Activated naive CD4-positive, alpha-beta T cell treated with anti-CD3 and anti-CD28 coated beads for 36 hours (primary cell): ENCODE data around the gene C1orf105. TPM values are rescaled to one million over a fixed set of nuclear protein-coding genes. Genes with fewer than 3 reads are reported as not detected.
A peak's percentile ranks its signal among the peaks of the same experiment; 100 is the strongest.

Source experiments
- CTCF ChIA-PET: fragments of 350-600 bp; sonication (Branson Sonifier 250); formaldehyde crosslinking; loops from one replicate; lab custom pipeline; 2021; ENCODE audit warnings: antibody characterized with exemption; lab: Charles Lee
- DNase-seq: peaks from one replicate; pipeline ENCODE4 v3.0.0-alpha.2; 2020
- H3K27ac Mint-ChIP-seq: one replicate; pipeline ENCODE4 v1.8.0; 2021; ENCODE audit warnings: mild to moderate bottlenecking, mixed read lengths
- H3K27me3 Mint-ChIP-seq: one replicate; pipeline ENCODE4 v1.8.0; 2021; ENCODE audit warnings: low read depth, mixed read lengths
- H3K36me3 Mint-ChIP-seq: one replicate; pipeline ENCODE4 v1.8.0; 2021; ENCODE audit warnings: low read depth, mixed read lengths
- H3K4me1 Mint-ChIP-seq: one replicate; pipeline ENCODE4 v1.8.0; 2021; ENCODE audit warnings: low read depth, mixed read lengths
- H3K4me3 Mint-ChIP-seq: one replicate; pipeline ENCODE4 v1.8.0; 2021; ENCODE audit warnings: mild to moderate bottlenecking, moderate library complexity, mixed read lengths
- H3K9me3 Mint-ChIP-seq: one replicate; pipeline ENCODE4 v1.8.0; 2021; ENCODE audit warnings: mixed read lengths
- intact Hi-C: fragments of 100-400 bp; cut with micrococcal nuclease; formaldehyde crosslinking; loops from one replicate; pipeline ENCODE4 v1.15.1; 2023
- total RNA-seq, 2 experiments: library from RNA; stranded (reverse); gene quantifications; one replicate each; pipeline ENCODE4 v1.2.3, GENCODE V29; 2021

The C1orf105 gene
- total RNA-seq, 2 experiments from 2014 or later: not detected

- Mint-ChIP-seq H3K27ac (no peak overlapping the region), H3K9me3 (no peaks in the 10 kb centered on the region), H3K36me3 (no peaks in the 10 kb centered on the region), H3K4me3 (no peak overlapping the region), H3K27me3 (no peaks in the 10 kb centered on the region), H3K4me1 (peaks cover 83% of the 10 kb centered on the region)
- CTCF ChIA-PET: interaction anchor here (0.8 to 5.4 kb wide), 8 partner anchors 14 to 395 kb away, joined by 3 to 43 read pairs (median 6); partner anchors contain the start of gene C1orf105
- intact Hi-C loops: loop anchor here (5.0 to 10.0 kb wide), 3 partner anchors 45 to 743 kb away; partner anchors contain the start of genes MYOC, PIGC and VAMP4
- DNase-seq: no peak
Measured at GRCh38 chr1:172397633-172398032, 22.9 kb upstream of the C1orf105 start.

- Mint-ChIP-seq H3K9me3 (no peaks in the 10 kb centered on the region), H3K36me3 (no peaks in the 10 kb centered on the region), H3K27ac (no peak overlapping the region), H3K27me3 (no peaks in the 10 kb centered on the region), H3K4me3 (no peak overlapping the region), H3K4me1 (peaks cover 77% of the 10 kb centered on the region)
- CTCF ChIA-PET: interaction anchor here (1.2 to 5.4 kb wide), 10 partner anchors 13 to 598 kb away, joined by 3 to 43 read pairs (median 6); partner anchors contain the start of gene C1orf105
- no peak for DNase-seq
- intact Hi-C loops: loop anchor here (5.0 to 10.0 kb wide), 3 partner anchors 44 to 743 kb away; partner anchors contain the start of genes MYOC, PIGC and VAMP4
Measured at GRCh38 chr1:172398193-172398592, 22.3 kb upstream of the C1orf105 start.

GRCh38 chr1:172398970-172399755 lies 21.3 kb upstream of the C1orf105 start:
- H3K4me3 Mint-ChIP-seq: peak overlapping the region; percentile 19

GRCh38 chr1:172399756-172400721 lies 20.4 kb upstream of the C1orf105 start:
- Mint-ChIP-seq H3K4me1 (peaks cover 59% of the 10 kb centered on the region), H3K36me3 (no peaks in the 10 kb centered on the region), H3K9me3 (no peaks in the 10 kb centered on the region), H3K27ac (no peak overlapping the region), H3K27me3 (no peaks in the 10 kb centered on the region), H3K4me3 (no peak overlapping the region)
- intact Hi-C loops: loop anchor here (1.0 to 10.0 kb wide), 9 partner anchors 29 to 745 kb away; partner anchors contain the start of genes MYOC, PIGC and VAMP4
- no peak for DNase-seq
- CTCF ChIA-PET: interaction anchor here (0.6 to 5.4 kb wide), 31 partner anchors 8 to 399 kb away, joined by 3 to 43 read pairs (median 5); no protein-coding TSS in a partner anchor

More at GRCh38 chr1:172398970-172399755, 21.3 kb upstream of the C1orf105 start:
- H3K27ac Mint-ChIP-seq: peak overlapping the region; percentile 54
- peaks cover 68% of the 10 kb centered on the region for H3K4me1 Mint-ChIP-seq
- no peaks in the 10 kb centered on the region for H3K36me3 Mint-ChIP-seq
- no peaks in the 10 kb centered on the region for H3K9me3 Mint-ChIP-seq
- no peaks in the 10 kb centered on the region for H3K27me3 Mint-ChIP-seq
- CTCF ChIA-PET: interaction anchor here (0.6 to 5.4 kb wide), 30 partner anchors 9 to 599 kb away, joined by 3 to 43 read pairs (median 4); partner anchors contain the start of gene C1orf105
- DNase-seq: peak; percentile 37
- intact Hi-C loops: loop anchor here (1.0 to 10.0 kb wide), 9 partner anchors 30 to 744 kb away; partner anchors contain the start of genes MYOC, PIGC and VAMP4

GRCh38 chr1:172400722-172401105 lies 19.8 kb upstream of the C1orf105 start:
- intact Hi-C loops: no loop called here
- H3K9me3 Mint-ChIP-seq: no peaks in the 10 kb centered on the region
- H3K36me3 Mint-ChIP-seq: no peaks in the 10 kb centered on the region
- DNase-seq: no peak
- H3K27ac Mint-ChIP-seq: no peak overlapping the region
- CTCF ChIA-PET: interaction anchor here (0.9 to 5.4 kb wide), 9 partner anchors 11 to 309 kb away, joined by 3 to 43 read pairs (median 5); no protein-coding TSS in a partner anchor
- peaks cover 55% of the 10 kb centered on the region for H3K4me1 Mint-ChIP-seq
- H3K27me3 Mint-ChIP-seq: no peaks in the 10 kb centered on the region
- H3K4me3 Mint-ChIP-seq: no peak overlapping the region

GRCh38 chr1:172401477-172401876 lies 19.0 kb upstream of the C1orf105 start:
- intact Hi-C loops: no loop called here
- no peaks in the 10 kb centered on the region for H3K36me3 Mint-ChIP-seq
- DNase-seq: no peak
- H3K4me1 Mint-ChIP-seq: peaks cover 52% of the 10 kb centered on the region
- H3K9me3 Mint-ChIP-seq: no peaks in the 10 kb centered on the region
- no peak overlapping the region for H3K4me3 Mint-ChIP-seq
- H3K27ac Mint-ChIP-seq: no peak overlapping the region
- H3K27me3 Mint-ChIP-seq: no peaks in the 10 kb centered on the region
- CTCF ChIA-PET: interaction anchor here (1.2 to 5.4 kb wide), 5 partner anchors 10 to 310 kb away, joined by 3 to 43 read pairs (median 6); no protein-coding TSS in a partner anchor

GRCh38 chr1:172401892-172402291 lies 18.6 kb upstream of the C1orf105 start:
- peak; percentile 39 for DNase-seq
- H3K27ac Mint-ChIP-seq: no peak overlapping the region
- peaks cover 50% of the 10 kb centered on the region for H3K4me1 Mint-ChIP-seq
- H3K9me3 Mint-ChIP-seq: no peaks in the 10 kb centered on the region
- no peaks in the 10 kb centered on the region for H3K36me3 Mint-ChIP-seq
- H3K4me3 Mint-ChIP-seq: no peak overlapping the region
- H3K27me3 Mint-ChIP-seq: no peaks in the 10 kb centered on the region
- intact Hi-C loops: no loop called here
- CTCF ChIA-PET: interaction anchor here (0.7 to 5.4 kb wide), 5 partner anchors 9 to 310 kb away, joined by 3 to 43 read pairs (median 6); no protein-coding TSS in a partner anchor

- DNase-seq: no peak
- intact Hi-C loops: no loop called here
- Mint-ChIP-seq H3K27ac (no peak overlapping the region), H3K4me3 (no peak overlapping the region), H3K4me1 (peaks cover 39% of the 10 kb centered on the region), H3K27me3 (no peaks in the 10 kb centered on the region), H3K9me3 (no peaks in the 10 kb centered on the region), H3K36me3 (no peaks in the 10 kb centered on the region)
- CTCF ChIA-PET: interaction anchor here (0.6 to 5.4 kb wide), 10 partner anchors 9 to 401 kb away, joined by 3 to 43 read pairs (median 3); partner anchors contain the start of gene C1orf105
Measured at GRCh38 chr1:172402878-172403569, 17.5 kb upstream of the C1orf105 start.

GRCh38 chr1:172404121-172404520 lies 16.4 kb upstream of the C1orf105 start:
- peaks cover 28% of the 10 kb centered on the region for H3K4me1 Mint-ChIP-seq
- intact Hi-C loops: no loop called here
- no peaks in the 10 kb centered on the region for H3K27me3 Mint-ChIP-seq
- no peak overlapping the region for H3K4me3 Mint-ChIP-seq
- no peak overlapping the region for H3K27ac Mint-ChIP-seq
- no peaks in the 10 kb centered on the region for H3K9me3 Mint-ChIP-seq
- H3K36me3 Mint-ChIP-seq: no peaks in the 10 kb centered on the region
- no peak for DNase-seq
- CTCF ChIA-PET: interaction anchor here (0.7 to 1.8 kb wide), 4 partner anchors 76 to 401 kb away, joined by 3 to 5 read pairs (median 4); no protein-coding TSS in a partner anchor

- intact Hi-C loops: no loop called here
- CTCF ChIA-PET: interaction anchor here (1.4 kb wide), 1 partner anchor 403 kb away, joined by 4 read pairs; no protein-coding TSS in a partner anchor
- no peaks in the 10 kb centered on the region for H3K27me3 Mint-ChIP-seq
- DNase-seq: no peak
- H3K4me3 Mint-ChIP-seq: no peak overlapping the region
- H3K27ac Mint-ChIP-seq: no peak overlapping the region
- no peaks in the 10 kb centered on the region for H3K9me3 Mint-ChIP-seq
- H3K4me1 Mint-ChIP-seq: peaks cover 10% of the 10 kb centered on the region
- no peaks in the 10 kb centered on the region for H3K36me3 Mint-ChIP-seq
Measured at GRCh38 chr1:172405912-172406311, 14.6 kb upstream of the C1orf105 start.

- DNase-seq: no peak
- Mint-ChIP-seq H3K36me3 (no peaks in the 10 kb centered on the region), H3K27me3 (no peaks in the 10 kb centered on the region), H3K4me1 (peaks cover 12% of the 10 kb centered on the region), H3K9me3 (no peaks in the 10 kb centered on the region), H3K27ac (no peak overlapping the region), H3K4me3 (no peak overlapping the region)
- CTCF ChIA-PET: interaction anchor here (0.6 to 1.4 kb wide), 2 partner anchors 305 to 405 kb away, joined by 3 to 4 read pairs; no protein-coding TSS in a partner anchor
- intact Hi-C loops: no loop called here
Measured at GRCh38 chr1:172406968-172407367, 13.5 kb upstream of the C1orf105 start.
